H1 (cell line): Measurements from ENCODE around the gene CUX1. TPM values are rescaled to one million over a fixed set of nuclear protein-coding genes. Genes with fewer than 3 reads are reported as not detected.

Experiments
- CTCF ChIA-PET: fragments of 300-600 bp; sonication (Branson Sonifier 250); formaldehyde crosslinking; loops from one replicate; lab custom pipeline; 2021; ENCODE audit not compliant: partially characterized antibody; lab: Charles Lee
- POLR2A ChIA-PET: fragments of 300-600 bp; sonication (Branson Sonifier 250); formaldehyde crosslinking; loops from one replicate; lab custom pipeline; 2021; ENCODE audit warnings: inconsistent platforms; ENCODE audit not compliant: partially characterized antibody; lab: Charles Lee
- DNase-seq, 2 experiments: peaks; one replicate each; pipeline versions ENCODE4 v3.0.0 to v3.0.0-alpha.2; 2010 to 2022; ENCODE audit warnings: low spot score in 2 of 2, low read depth in 1 of 2, mixed read lengths in 1 of 2
- FAIRE-seq: peaks from 2 replicates; lab custom pipeline; 2011; peaks lifted over from hg19 to GRCh38; lab: Jason Lieb, UNC
- H2AFZ ChIP-seq: 2 replicates; pipeline ENCODE4 v1.8.1; 2012; ENCODE audit warnings: low read length, inconsistent platforms
- H2AK5ac ChIP-seq: 2 replicates; pipeline ENCODE4 v1.6.1; 2013; ENCODE audit warnings: low read depth, low read length
- H2BK120ac ChIP-seq: replicated peaks from 2 replicates; pipeline ENCODE3; 2013; ENCODE audit warnings: low read depth, low read length, inconsistent platforms
- H2BK12ac ChIP-seq: 2 replicates; pipeline ENCODE4 v1.6.1; 2013; ENCODE audit warnings: low read depth, low read length
- H2BK15ac ChIP-seq: 2 replicates; pipeline ENCODE4 v1.6.1; 2013; ENCODE audit warnings: low read length
- H2BK20ac ChIP-seq: 2 replicates; pipeline ENCODE4 v1.6.1; 2013; ENCODE audit warnings: low read length
- H2BK5ac ChIP-seq: 2 replicates; pipeline ENCODE4 v1.6.1; 2013; ENCODE audit warnings: low read depth, low read length
- H3K14ac ChIP-seq: 2 replicates; pipeline ENCODE4 v1.6.1; 2013; ENCODE audit warnings: inconsistent platforms; ENCODE audit not compliant: insufficient read length
- H3K18ac ChIP-seq: 2 replicates; pipeline ENCODE4 v1.6.1; 2013; ENCODE audit warnings: low read length; ENCODE audit errors: extremely low read depth
- H3K23ac ChIP-seq: 2 replicates; pipeline ENCODE4 v1.6.1; 2013; ENCODE audit warnings: inconsistent platforms; ENCODE audit not compliant: insufficient read length
- H3K23me2 ChIP-seq: 2 replicates; pipeline ENCODE4 v1.6.1; 2013; ENCODE audit warnings: low read depth, low read length
- H3K27ac ChIP-seq: 2 replicates; pipeline ENCODE4 v1.6.1; 2011; ENCODE audit warnings: low read depth, low read length, inconsistent platforms
- H3K27me3 ChIP-seq, 4 experiments: replicated peaks in 1 of 4; 1 replicate in 1 of 4; 2 replicates in 3 of 4; pipeline versions ENCODE4 v1.6.1 to v1.8.1; 2011 to 2013; ENCODE audit warnings: low read length in 3 of 4, mild to moderate bottlenecking in 3 of 4, inconsistent platforms in 2 of 4, mixed read lengths in 2 of 4, moderate library complexity in 1 of 4; ENCODE audit not compliant: control insufficient read depth in 3 of 4, insufficient read depth in 3 of 4; ENCODE audit errors: extremely low read depth in 1 of 4
- H3K36me3 ChIP-seq, 4 experiments: 2 replicates each; pipeline versions ENCODE4 v1.6.1 to v1.8.1; 2011 to 2013; ENCODE audit warnings: mild to moderate bottlenecking in 4 of 4, low read length in 3 of 4, moderate library complexity in 2 of 4, control low read depth in 1 of 4, inconsistent platforms in 1 of 4; ENCODE audit not compliant: insufficient read depth in 4 of 4, control insufficient read depth in 2 of 4
- H3K4ac ChIP-seq: replicated peaks from 2 replicates; pipeline ENCODE3; 2013; ENCODE audit warnings: low read length, low read depth, mixed read lengths, inconsistent platforms; ENCODE audit not compliant: insufficient read length
- H3K4me1 ChIP-seq, 4 experiments: replicated peaks in 1 of 4; 1 replicate in 1 of 4; 2 replicates in 3 of 4; pipeline versions ENCODE4 v1.6.1 to v1.8.1; 2011 to 2013; ENCODE audit warnings: low read length in 3 of 4, inconsistent platforms in 2 of 4, mixed read lengths in 1 of 4; ENCODE audit not compliant: insufficient read depth in 4 of 4, control insufficient read depth in 3 of 4
- H3K4me2 ChIP-seq, 2 experiments: 2 replicates each; pipeline versions ENCODE4 v1.6.1 to v1.8.1; 2011 to 2013; ENCODE audit warnings: low read depth in 2 of 2, low read length in 2 of 2, control low read depth in 1 of 2, inconsistent platforms in 1 of 2, mild to moderate bottlenecking in 1 of 2; ENCODE audit not compliant: insufficient read depth in 1 of 2
- H3K4me3 ChIP-seq, 4 experiments: fragments of 200-600, 300-600 bp in 1 of 4; sonication (generic), shearing (Covaris generic), sonication (Bioruptor Twin) in 1 of 4; 2 replicates each; pipeline versions ENCODE4 v1.5.1 to v1.8.1; 2011 to 2016; ENCODE audit warnings: low read length in 4 of 4, low read depth in 3 of 4, control low read depth in 2 of 4, inconsistent platforms in 2 of 4, mild to moderate bottlenecking in 2 of 4, mixed read lengths in 1 of 4, moderate library complexity in 1 of 4; ENCODE audit not compliant: insufficient read depth in 2 of 4; ENCODE audit errors: extremely low read depth in 1 of 4
- H3K56ac ChIP-seq: replicated peaks from 2 replicates; pipeline ENCODE3; 2013; ENCODE audit warnings: low read depth, mild to moderate bottlenecking, mixed read lengths, low read length, inconsistent platforms; ENCODE audit not compliant: insufficient read length
- H3K79me1 ChIP-seq: 2 replicates; pipeline ENCODE4 v1.6.1; 2013; ENCODE audit warnings: low read depth, low read length, control low read depth
- H3K79me2 ChIP-seq, 2 experiments: 2 replicates each; pipeline versions ENCODE4 v1.6.1 to v1.8.1; 2012 to 2013; ENCODE audit warnings: low read length in 2 of 2, mild to moderate bottlenecking in 2 of 2, inconsistent platforms in 1 of 2; ENCODE audit not compliant: insufficient read depth in 2 of 2, control insufficient read depth in 1 of 2
- H3K9ac ChIP-seq, 4 experiments: replicated peaks in 1 of 4; 1 replicate in 1 of 4; 2 replicates in 3 of 4; pipeline versions ENCODE4 v1.6.1 to v1.8.1; 2011 to 2013; ENCODE audit warnings: low read depth in 3 of 4, low read length in 3 of 4, control low read depth in 2 of 4, mild to moderate bottlenecking in 2 of 4, moderate library complexity in 2 of 4, inconsistent platforms in 1 of 4; ENCODE audit errors: extremely low read depth in 1 of 4
- H3K9me3 ChIP-seq, 2 experiments: 2 replicates each; pipeline versions ENCODE4 v1.6.1 to v1.8.1; 2012 to 2013; ENCODE audit warnings: mild to moderate bottlenecking in 2 of 2, moderate library complexity in 2 of 2, control low read depth in 1 of 2, inconsistent platforms in 1 of 2, low read depth in 1 of 2, low read length in 1 of 2, mixed read lengths in 1 of 2; ENCODE audit not compliant: insufficient read depth in 2 of 2
- H4K20me1 ChIP-seq, 2 experiments: replicated peaks in 1 of 2; 2 replicates each; pipeline versions ENCODE3 to v1.8.1; 2011 to 2013; ENCODE audit warnings: inconsistent platforms in 2 of 2, low read length in 2 of 2, mild to moderate bottlenecking in 1 of 2; ENCODE audit not compliant: insufficient read depth in 2 of 2, control insufficient read depth in 1 of 2
- H4K5ac ChIP-seq: 2 replicates; pipeline ENCODE4 v1.6.1; 2013; ENCODE audit warnings: low read length, low read depth, mixed read lengths, inconsistent platforms; ENCODE audit not compliant: insufficient read length
- H4K8ac ChIP-seq: 2 replicates; pipeline ENCODE4 v1.8.0; 2013; ENCODE audit warnings: mild to moderate bottlenecking, moderate library complexity, low read length, inconsistent platforms; ENCODE audit not compliant: insufficient read depth; ENCODE audit errors: extremely low read depth
- H4K91ac ChIP-seq: replicated peaks from 2 replicates; pipeline ENCODE3; 2013; ENCODE audit warnings: low read length, mixed read lengths, inconsistent platforms; ENCODE audit not compliant: insufficient read length
- BACH1 ChIP-seq: IDR thresholded peaks from 2 replicates; pipeline ENCODE4 v1.6.1; 2012; ENCODE audit warnings: low read length, improper control_type of control experiment
- BRCA1 ChIP-seq: IDR thresholded peaks from 2 replicates; pipeline ENCODE4 v1.6.1; 2012; ENCODE audit warnings: low read depth, low read length, improper control_type of control experiment
- EP300 ChIP-seq, 2 experiments: IDR thresholded peaks; 1 replicate in 1 of 2; 2 replicates in 1 of 2; pipeline ENCODE4 v1.6.1; 2011 to 2012; ENCODE audit warnings: low read depth in 2 of 2, low read length in 2 of 2, mild to moderate bottlenecking in 2 of 2, borderline replicate concordance in 1 of 2, inconsistent platforms in 1 of 2, moderate library complexity in 1 of 2
- FOSL1 ChIP-seq: IDR thresholded peaks from 2 replicates; pipeline ENCODE4 v1.6.1; 2011; ENCODE audit warnings: mild to moderate bottlenecking, low read depth, low read length, moderate library complexity; ENCODE audit not compliant: insufficient read depth
- HDAC6 ChIP-seq: IDR thresholded peaks from one replicate; pipeline ENCODE4 v1.7.1; 2012; ENCODE audit warnings: low read depth, mild to moderate bottlenecking, inconsistent platforms, low read length, moderate library complexity
- JUN ChIP-seq: IDR thresholded peaks from 2 replicates; pipeline ENCODE4 v1.6.1; 2011; ENCODE audit warnings: low read depth, mild to moderate bottlenecking, improper control_type of control experiment, low read length
- NANOG ChIP-seq: IDR thresholded peaks from 2 replicates; pipeline ENCODE4 v1.6.1; 2011; ENCODE audit warnings: low read length, low read depth, mild to moderate bottlenecking, inconsistent platforms; ENCODE audit not compliant: insufficient read depth, poor library complexity, severe bottlenecking
- PHF8 ChIP-seq: fragments of 200-600 bp; sonication (generic); conservative IDR thresholded peaks from 2 replicates; pipeline ENCODE4 v1.7.1; 2012; ENCODE audit warnings: low read depth, mild to moderate bottlenecking, inconsistent platforms, low read length, moderate library complexity
- SIN3A ChIP-seq, 2 experiments: IDR thresholded peaks in 1 of 2; conservative IDR thresholded peaks in 1 of 2; 2 replicates each; pipeline ENCODE4 v1.6.1; 2011 to 2012; ENCODE audit warnings: low read length in 2 of 2, improper control_type of control experiment in 1 of 2, low read depth in 1 of 2, mild to moderate bottlenecking in 1 of 2
- SIRT6 ChIP-seq: IDR thresholded peaks from one replicate; pipeline ENCODE4 v1.7.1; 2012; ENCODE audit warnings: low read length, inconsistent platforms
- SP1 ChIP-seq: IDR thresholded peaks from 2 replicates; pipeline ENCODE4 v1.6.1; 2011; ENCODE audit warnings: low read depth, low read length
- TAF7 ChIP-seq: optimal IDR thresholded peaks from 2 replicates; pipeline ENCODE3; 2011; ENCODE audit warnings: low read depth, mild to moderate bottlenecking, inconsistent platforms, low read length, moderate library complexity, borderline replicate concordance
- TBP ChIP-seq: IDR thresholded peaks from 2 replicates; pipeline ENCODE4 v1.6.1; 2011; ENCODE audit warnings: low read depth, low read length, improper control_type of control experiment
- TEAD4 ChIP-seq: IDR thresholded peaks from 2 replicates; pipeline ENCODE4 v1.6.1; 2012; ENCODE audit warnings: low read depth, low read length, inconsistent platforms, mixed read lengths
- WGBS, 2 experiments: shearing (Covaris generic) in 1 of 2; methylation state at CpG; one replicate each; pipeline versions ENCODE4 v1.1.6 to v1.1.7; 2013 to 2015; ENCODE audit warnings: low lambda C conversion rate in 2 of 2, mixed read lengths in 2 of 2, inconsistent platforms in 1 of 2, low coverage in 1 of 2, missing lambda C conversion rate in 1 of 2; ENCODE audit not compliant: insufficient replicate concordance in 2 of 2, insufficient coverage in 1 of 2, insufficient read length in 1 of 2; ENCODE audit errors: extremely low coverage in 1 of 2, missing lambda C conversion rate in 1 of 2; 5-methylcytosine and 5-hydroxymethylcytosine counted together
- polyA plus RNA-seq, 7 experiments: library from polyadenylated mRNA; depleted of rRNA in 3 of 7; stranded (reverse) in 5 of 7; unstranded in 2 of 7; fragments of >200 nt in 5 of 7; fragments of 200-250 nt in 2 of 7; gene quantifications; 1 replicate in 5 of 7; 2 replicates in 1 of 7; 4 replicates in 1 of 7; pipeline versions ENCODE4 v1.2.1 to v1.2.3, GENCODE V29; 2011 to 2013; ENCODE audit warnings: missing spikeins in 2 of 7, mixed read lengths in 2 of 7
- total RNA-seq: library from RNA; stranded (reverse); fragmentation: NEBNext Ultra II Directional; extraction: Animal tissue kit (Norgen Biotek cat#: 25700); gene quantifications from 2 replicates; pipeline ENCODE4 v1.2.1, GENCODE V29; 2021

CUX1 gene
- total and polyA plus RNA-seq, 2 of the 8 experiments (the other 6 are each of a cell fraction or from before 2014, with no cell fraction given), result 21.6 to 65.9 TPM

GRCh38 chr7:102085218-102085772, 267.9 kb downstream of the CUX1 start:
- Histone ChIP-seq H3K4me3 (no peak overlapping the region), H3K4me1 (peaks cover 0 to 5% (median 2%) of the 10 kb centered on the region in 4 experiments; a peak in 6 of 7 replicates), H4K8ac (no peak overlapping the region), H3K23me2 (no peaks in the 10 kb centered on the region), H3K27ac (no peak overlapping the region), H3K79me1 (no peaks in the 10 kb centered on the region), H2BK5ac (no peak overlapping the region), H3K4ac (no peak overlapping the region), H3K27me3 (no peaks in the 10 kb centered on the region), H2BK15ac (no peak overlapping the region), H2AFZ (no peak overlapping the region), H2AK5ac (no peak overlapping the region), H4K91ac (no peak overlapping the region), H3K79me2 (peaks cover 0 to 15% of the 10 kb centered on the region in 2 experiments; a peak in 2 of 4 replicates), H3K4me2 (no peak overlapping the region), H3K9me3 (0 out of 4 replicates have a peak, but pooled peaks cover 0 to 3% of the 10 kb centered on the region in 2 experiments), H3K36me3 (no peaks in the 10 kb centered on the region), H4K5ac (no peak overlapping the region), H4K20me1 (peaks cover 0 to 3% of the 10 kb centered on the region in 2 experiments), H3K9ac (no peak overlapping the region), H3K14ac (no peak overlapping the region), H3K18ac (no peak overlapping the region), H3K56ac (no peak overlapping the region), H2BK12ac (no peak overlapping the region), H2BK120ac (no peak overlapping the region), H3K23ac (no peak overlapping the region), H2BK20ac (no peak overlapping the region)
- CTCF ChIA-PET, result no interaction called here
- POLR2A ChIA-PET, result no interaction called here
- TF ChIP-seq EP300 (IDR thresholded peaks at IDR 0.05; ENCODE audit: borderline replicate concordance in 1 of 2, low read depth in 2 of 2, low read length in 2 of 2), result no peak
- no peak for TF ChIP-seq TBP
- TF ChIP-seq BRCA1, result no peak
- TF ChIP-seq JUN, result no peak
- no peak for TF ChIP-seq TEAD4
- TF ChIP-seq SIRT6, result no peak
- TF ChIP-seq PHF8, result no peak
- no peak for TF ChIP-seq BACH1
- TF ChIP-seq FOSL1, result no peak
- TF ChIP-seq SP1, result no peak
- TF ChIP-seq TAF7, result no peak
- TF ChIP-seq SIN3A (conservative IDR thresholded peaks at IDR 0.05 in 1 of 2, IDR thresholded peaks at IDR 0.05 in 1 of 2; ENCODE audit: low read depth in 1 of 2, low read length in 2 of 2), result no peak
- no peak for TF ChIP-seq HDAC6
- no peak for TF ChIP-seq NANOG
- FAIRE-seq, result no peak
- 86% methylated on average over 5 of the region's 5 CpGs; no CpG with 5 or more reads in 1 of the 2 experiments for WGBS, 2 experiments
- DNase-seq, result peak in 1 of 2 experiments; percentile 10
